Tibial nerve (tissue), 3 donors: Measurements from ENCODE around the gene BLZF1.
"Not testable (repeated sequence)": the region's sequence is repeated elsewhere in the genome, so short reads cannot be mapped to it uniquely, and the experiment has no call there.

ENCODE experiments used
- POLR2A ChIP-seq, 2 donors: fragments of 450-650 bp; IDR thresholded peaks; one replicate each; pipeline ENCODE4 v1.6.1; 2017; ENCODE audit warnings: antibody characterized with exemption in 2 of 2, mild to moderate bottlenecking in 2 of 2, moderate library complexity in 2 of 2
- TF ChIP-seq, protein P1 (sequence below), 5 experiments: fragments of 200-600 bp in 3 of 5; fragments of 450-650 bp in 2 of 5; sonication (generic) in 3 of 5; IDR thresholded peaks; one replicate each; pipeline ENCODE4 v1.5.1; 2016 to 2019; ENCODE audit warnings: antibody characterized with exemption in 5 of 5, mild to moderate bottlenecking in 3 of 5, moderate library complexity in 2 of 5

DNA sequence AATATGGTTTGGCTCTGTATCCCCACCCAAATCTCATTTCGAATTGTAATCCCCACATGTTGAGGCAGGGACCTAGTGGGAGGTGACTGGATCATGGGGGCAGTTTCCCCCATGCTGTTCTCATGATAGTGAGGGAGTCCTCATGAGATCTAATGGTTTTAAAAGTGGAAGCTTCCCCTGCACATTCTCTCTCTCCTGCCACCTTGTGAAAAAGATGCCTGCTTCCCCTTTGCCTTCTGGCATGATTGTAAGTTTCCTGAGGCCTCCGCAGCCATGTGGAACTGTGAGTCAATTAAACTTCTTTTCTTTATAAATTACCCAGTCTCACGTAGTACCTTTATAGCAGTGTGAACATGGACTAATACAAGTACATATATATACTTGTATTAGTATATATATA, 25.9 kb upstream of the BLZF1 start:
- TF ChIP-seq, protein P1, sequence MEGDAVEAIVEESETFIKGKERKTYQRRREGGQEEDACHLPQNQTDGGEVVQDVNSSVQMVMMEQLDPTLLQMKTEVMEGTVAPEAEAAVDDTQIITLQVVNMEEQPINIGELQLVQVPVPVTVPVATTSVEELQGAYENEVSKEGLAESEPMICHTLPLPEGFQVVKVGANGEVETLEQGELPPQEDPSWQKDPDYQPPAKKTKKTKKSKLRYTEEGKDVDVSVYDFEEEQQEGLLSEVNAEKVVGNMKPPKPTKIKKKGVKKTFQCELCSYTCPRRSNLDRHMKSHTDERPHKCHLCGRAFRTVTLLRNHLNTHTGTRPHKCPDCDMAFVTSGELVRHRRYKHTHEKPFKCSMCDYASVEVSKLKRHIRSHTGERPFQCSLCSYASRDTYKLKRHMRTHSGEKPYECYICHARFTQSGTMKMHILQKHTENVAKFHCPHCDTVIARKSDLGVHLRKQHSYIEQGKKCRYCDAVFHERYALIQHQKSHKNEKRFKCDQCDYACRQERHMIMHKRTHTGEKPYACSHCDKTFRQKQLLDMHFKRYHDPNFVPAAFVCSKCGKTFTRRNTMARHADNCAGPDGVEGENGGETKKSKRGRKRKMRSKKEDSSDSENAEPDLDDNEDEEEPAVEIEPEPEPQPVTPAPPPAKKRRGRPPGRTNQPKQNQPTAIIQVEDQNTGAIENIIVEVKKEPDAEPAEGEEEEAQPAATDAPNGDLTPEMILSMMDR (IDR thresholded peaks at IDR 0.05): not testable (repeated sequence)
- TF ChIP-seq POLR2A (IDR thresholded peaks at IDR 0.05): not testable (repeated sequence)
